ENCODE data around the gene DDX3X. TPM values are rescaled to one million over a fixed set of nuclear protein-coding genes. Genes with fewer than 3 reads are reported as not detected.
"Not testable (repeated sequence)": the region's sequence is repeated elsewhere in the genome, so short reads cannot be mapped to it uniquely, and the experiment has no call there.

The DDX3X gene
- total and polyA plus RNA-seq, 2 experiments from 2014 or later, result 68.1 to 239 TPM

- H3K9me2 ChIP-seq (ENCODE audit: insufficient read depth); H3K36me3 Mint-ChIP-seq (ENCODE audit: low read depth); H3K4me3 Mint-ChIP-seq; ATAC-seq; H3K27me3 Mint-ChIP-seq (ENCODE audit: insufficient read depth, low read depth, poor library complexity); H3K79me2 ChIP-seq (replicated peaks; ENCODE audit: insufficient read depth); H4K20me1 ChIP-seq (replicated peaks; ENCODE audit: insufficient read depth); H3F3A ChIP-seq (replicated peaks; ENCODE audit: low read depth); H3K27ac ChIP-seq (ENCODE audit: low read depth); H3K36me3 ChIP-seq (ENCODE audit: insufficient read depth); H3K4me1 ChIP-seq (ENCODE audit: insufficient read depth); H3K9me3 Mint-ChIP-seq; H3K4me3 ChIP-seq; H2AFZ ChIP-seq; DNase-seq (ENCODE audit: low spot score); H3K27ac Mint-ChIP-seq; H3K4me1 Mint-ChIP-seq; H3K4me2 ChIP-seq; H3K27me3 ChIP-seq (ENCODE audit: insufficient read depth): not testable (repeated sequence)
Observed at GRCh38 chrX:41316266-41316665, 17.7 kb upstream of the DDX3X start.

- Histone ChIP-seq H3K79me2 (replicated peaks; ENCODE audit: insufficient read depth) (no peaks in the 10 kb centered on the region), H3K4me3 (no peak overlapping the region), H3K27me3 (ENCODE audit: insufficient read depth) (no peaks in the 10 kb centered on the region), H3K9me2 (ENCODE audit: insufficient read depth) (no peaks in the 10 kb centered on the region), H3K27ac (ENCODE audit: low read depth) (no peak overlapping the region), H3F3A (replicated peaks; ENCODE audit: low read depth) (no peaks in the 10 kb centered on the region), H4K20me1 (replicated peaks; ENCODE audit: insufficient read depth) (no peaks in the 10 kb centered on the region), H3K36me3 (ENCODE audit: insufficient read depth) (no peaks in the 10 kb centered on the region), H2AFZ (no peak overlapping the region), H3K4me2 (no peak overlapping the region), H3K4me1 (ENCODE audit: insufficient read depth) (no peaks in the 10 kb centered on the region)
- H3K36me3 Mint-ChIP-seq (ENCODE audit: low read depth), result no peaks in the 10 kb centered on the region
- no peak for ATAC-seq
- no peaks in the 10 kb centered on the region for H3K9me3 Mint-ChIP-seq
- no peaks in the 10 kb centered on the region for H3K4me1 Mint-ChIP-seq
- no peak overlapping the region for H3K4me3 Mint-ChIP-seq
- no peaks in the 10 kb centered on the region for H3K27me3 Mint-ChIP-seq (ENCODE audit: insufficient read depth, low read depth, poor library complexity)
- no peak overlapping the region for H3K27ac Mint-ChIP-seq
- no peak for DNase-seq (ENCODE audit: low spot score)
- TF ChIP-seq CTCF (conservative IDR thresholded peaks at IDR 0.05; ENCODE audit: low read depth in 2 of 2), result no peak
- no peak for TF ChIP-seq STAT1 (IDR thresholded peaks at IDR 0.05; ENCODE audit: unreplicated experiment)
- no peak for TF ChIP-seq ZNF331 (CRISPR knock-in tag; IDR thresholded peaks at IDR 0.05; ENCODE audit: low read depth)
- no peak for TF ChIP-seq REST (IDR thresholded peaks at IDR 0.05; ENCODE audit: unreplicated experiment)
- TF ChIP-seq EZH2 (IDR thresholded peaks at IDR 0.05; ENCODE audit: low read depth, unreplicated experiment), result no peak
- TF ChIP-seq ZNF462 (CRISPR knock-in tag; IDR thresholded peaks at IDR 0.05), result no peak
- TF ChIP-seq ZNF114 (CRISPR knock-in tag; IDR thresholded peaks at IDR 0.05), result no peak
- no peak for TF ChIP-seq CREB1 (CRISPR knock-in tag; IDR thresholded peaks at IDR 0.05; ENCODE audit: low read depth)
- TF ChIP-seq EZH2phosphoT487 (IDR thresholded peaks at IDR 0.05; ENCODE audit: unreplicated experiment), result no peak
- TF ChIP-seq NANOG (IDR thresholded peaks at IDR 0.05; ENCODE audit: borderline replicate concordance), result no peak
Observed at GRCh38 chrX:41317477-41318208, 16.3 kb upstream of the DDX3X start.

Data from GM23338 (cell line).